Transverse colon (tissue), 4 donors: ENCODE data around the gene DDX28.

Experiments
- CTCF ChIP-seq, 5 experiments: fragments of 200-600 bp in 3 of 5; fragments of 450-650 bp in 2 of 5; sonication (generic) in 3 of 5; IDR thresholded peaks; 1 replicate in 2 of 5; 2 replicates in 3 of 5; pipeline ENCODE4 v1.5.1; 2016 to 2017; ENCODE audit warnings: antibody characterized with exemption in 5 of 5, inconsistent platforms in 3 of 5, mild to moderate bottlenecking in 2 of 5, moderate library complexity in 1 of 5
- POLR2A ChIP-seq: fragments of 450-650 bp; IDR thresholded peaks from one replicate; pipeline ENCODE4 v1.6.1; 2016; ENCODE audit warnings: antibody characterized with exemption, mild to moderate bottlenecking, moderate library complexity
- POLR2AphosphoS5 ChIP-seq, 3 donors: sonication (generic); formaldehyde crosslinking; IDR thresholded peaks; one replicate each; pipeline ENCODE4 v1.6.1; 2016; ENCODE audit warnings: antibody characterized with exemption in 3 of 3

- TF ChIP-seq CTCF (IDR thresholded peaks at IDR 0.05) (no peak), POLR2A (no peak), POLR2AphosphoS5 (IDR thresholded peaks at IDR 0.05) (no peak)
These were observed 47.9 kb upstream of the DDX28 start for GRCh38 chr16:68070806-68071517.
